Parathyroid adenoma (tissue), 2 donors: ENCODE measurements around the gene RASSF8.

Source experiments
- H2AFZ ChIP-seq: fragments of 300-600 bp; sonication (generic); one replicate; pipeline ENCODE4 v1.7.0; 2017; ENCODE audit warnings: antibody characterized with exemption, mild to moderate bottlenecking
- H3K27ac ChIP-seq: fragments of 300-600 bp; sonication (generic); one replicate; pipeline ENCODE4 v1.7.0; 2017
- H3K27me3 ChIP-seq: fragments of 300-600 bp; sonication (generic); one replicate; pipeline ENCODE4 v1.7.0; 2017; ENCODE audit warnings: low read length; ENCODE audit not compliant: control insufficient read depth, insufficient read depth
- H3K36me3 ChIP-seq: fragments of 300-600 bp; sonication (generic); one replicate; pipeline ENCODE4 v1.7.0; 2017; ENCODE audit warnings: low read length; ENCODE audit not compliant: control insufficient read depth, insufficient read depth
- H3K4me1 ChIP-seq: fragments of 300-600 bp; sonication (generic); one replicate; pipeline ENCODE4 v1.7.0; 2017; ENCODE audit warnings: control low read depth
- H3K4me2 ChIP-seq: fragments of 300-600 bp; sonication (generic); one replicate; pipeline ENCODE4 v1.7.0; 2017; ENCODE audit warnings: low read length
- H3K4me3 ChIP-seq: fragments of 300-600 bp; sonication (generic); one replicate; pipeline ENCODE4 v1.7.0; 2017; ENCODE audit warnings: low read depth, low read length
- H3K79me2 ChIP-seq: fragments of 300-600 bp; sonication (generic); one replicate; pipeline ENCODE4 v1.7.0; 2017; ENCODE audit warnings: control low read depth
- H3K9ac ChIP-seq: fragments of 300-600 bp; sonication (generic); one replicate; pipeline ENCODE4 v1.7.0; 2017; ENCODE audit warnings: mild to moderate bottlenecking
- H3K9me3 ChIP-seq: fragments of 300-600 bp; sonication (generic); one replicate; pipeline ENCODE4 v1.7.0; 2017; ENCODE audit warnings: low read length; ENCODE audit not compliant: control insufficient read depth
- CTCF ChIP-seq: fragments of 300-600 bp; sonication (generic); IDR thresholded peaks from one replicate; pipeline ENCODE4 v1.7.0; 2017; ENCODE audit warnings: antibody characterized with exemption, mild to moderate bottlenecking
- donor health status: primary hyperparathyroidism.

The RASSF8 gene

GRCh38 chr12:26044007-26044394, 85.5 kb downstream of the RASSF8 start:
- H3K27ac ChIP-seq: no peak overlapping the region
- no peak for TF ChIP-seq CTCF
- H3K4me3 ChIP-seq: no peak overlapping the region
- H3K27me3 ChIP-seq: no peaks in the 10 kb centered on the region
- H3K9ac ChIP-seq: no peak overlapping the region
- no peak overlapping the region for H3K4me2 ChIP-seq
- H2AFZ ChIP-seq: no peak overlapping the region
- H3K9me3 ChIP-seq: no peaks in the 10 kb centered on the region
- H3K79me2 ChIP-seq: no peaks in the 10 kb centered on the region
- H3K4me1 ChIP-seq: no peaks in the 10 kb centered on the region
- no peaks in the 10 kb centered on the region for H3K36me3 ChIP-seq

- Histone ChIP-seq H3K4me2 (no peak overlapping the region), H3K4me1 (no peaks in the 10 kb centered on the region), H3K36me3 (no peaks in the 10 kb centered on the region), H3K27me3 (no peaks in the 10 kb centered on the region), H3K4me3 (no peak overlapping the region), H3K79me2 (no peaks in the 10 kb centered on the region), H3K27ac (no peak overlapping the region), H3K9ac (no peak overlapping the region), H2AFZ (no peak overlapping the region), H3K9me3 (no peaks in the 10 kb centered on the region)
- TF ChIP-seq CTCF: no peak
Measured at GRCh38 chr12:26044592-26044991, 86.1 kb downstream of the RASSF8 start.

GRCh38 chr12:26046203-26046602, 87.7 kb downstream of the RASSF8 start:
- Histone ChIP-seq H3K36me3 (no peaks in the 10 kb centered on the region), H3K79me2 (no peaks in the 10 kb centered on the region), H3K9ac (no peak overlapping the region), H3K27me3 (no peaks in the 10 kb centered on the region), H3K4me2 (no peak overlapping the region), H2AFZ (no peak overlapping the region), H3K9me3 (no peaks in the 10 kb centered on the region), H3K4me1 (no peaks in the 10 kb centered on the region), H3K4me3 (no peak overlapping the region), H3K27ac (no peak overlapping the region)
- no peak for TF ChIP-seq CTCF

- Histone ChIP-seq H3K9ac (no peak overlapping the region), H3K4me3 (no peak overlapping the region), H3K36me3 (no peaks in the 10 kb centered on the region), H2AFZ (no peak overlapping the region), H3K27me3 (no peaks in the 10 kb centered on the region), H3K27ac (no peak overlapping the region), H3K79me2 (no peaks in the 10 kb centered on the region), H3K4me2 (no peak overlapping the region), H3K9me3 (no peaks in the 10 kb centered on the region), H3K4me1 (no peaks in the 10 kb centered on the region)
- TF ChIP-seq CTCF: no peak
Measured at GRCh38 chr12:26046906-26047305, 88.4 kb downstream of the RASSF8 start.

- H3K27ac ChIP-seq: no peak overlapping the region
- H3K4me1 ChIP-seq: no peaks in the 10 kb centered on the region
- no peak overlapping the region for H3K4me2 ChIP-seq
- H3K4me3 ChIP-seq: no peak overlapping the region
- H3K9me3 ChIP-seq: no peaks in the 10 kb centered on the region
- TF ChIP-seq CTCF: no peak
- no peaks in the 10 kb centered on the region for H3K27me3 ChIP-seq
- H3K79me2 ChIP-seq: no peaks in the 10 kb centered on the region
- H2AFZ ChIP-seq: no peak overlapping the region
- no peak overlapping the region for H3K9ac ChIP-seq
- H3K36me3 ChIP-seq: no peaks in the 10 kb centered on the region
Measured at GRCh38 chr12:26047401-26048226, 89.1 kb downstream of the RASSF8 start.
